ENCODE data around the gene AHCYL1.

DNA sequence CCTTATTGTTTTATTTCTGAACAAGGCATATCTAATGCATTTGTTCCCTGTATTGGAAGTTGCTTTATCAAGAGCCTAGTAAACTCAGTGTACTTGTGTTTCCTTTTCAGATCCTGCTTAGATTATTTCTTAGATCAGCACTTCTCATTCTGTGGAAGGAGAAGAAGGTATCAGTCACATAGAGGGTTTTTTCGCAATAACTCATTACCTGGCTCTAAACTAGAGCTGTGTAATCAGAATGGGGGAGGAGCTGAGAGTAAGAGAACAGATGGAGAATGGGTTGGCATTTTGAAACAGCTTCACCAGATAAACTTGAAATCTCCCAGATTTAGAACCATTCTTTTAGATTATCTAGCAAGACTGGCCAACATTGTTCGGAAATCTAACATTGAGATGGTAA, 11.0 kb downstream of the AHCYL1 start:
- TF ChIP-seq, protein P1, sequence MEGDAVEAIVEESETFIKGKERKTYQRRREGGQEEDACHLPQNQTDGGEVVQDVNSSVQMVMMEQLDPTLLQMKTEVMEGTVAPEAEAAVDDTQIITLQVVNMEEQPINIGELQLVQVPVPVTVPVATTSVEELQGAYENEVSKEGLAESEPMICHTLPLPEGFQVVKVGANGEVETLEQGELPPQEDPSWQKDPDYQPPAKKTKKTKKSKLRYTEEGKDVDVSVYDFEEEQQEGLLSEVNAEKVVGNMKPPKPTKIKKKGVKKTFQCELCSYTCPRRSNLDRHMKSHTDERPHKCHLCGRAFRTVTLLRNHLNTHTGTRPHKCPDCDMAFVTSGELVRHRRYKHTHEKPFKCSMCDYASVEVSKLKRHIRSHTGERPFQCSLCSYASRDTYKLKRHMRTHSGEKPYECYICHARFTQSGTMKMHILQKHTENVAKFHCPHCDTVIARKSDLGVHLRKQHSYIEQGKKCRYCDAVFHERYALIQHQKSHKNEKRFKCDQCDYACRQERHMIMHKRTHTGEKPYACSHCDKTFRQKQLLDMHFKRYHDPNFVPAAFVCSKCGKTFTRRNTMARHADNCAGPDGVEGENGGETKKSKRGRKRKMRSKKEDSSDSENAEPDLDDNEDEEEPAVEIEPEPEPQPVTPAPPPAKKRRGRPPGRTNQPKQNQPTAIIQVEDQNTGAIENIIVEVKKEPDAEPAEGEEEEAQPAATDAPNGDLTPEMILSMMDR (IDR thresholded peaks at IDR 0.05; ENCODE audit: poor library complexity): no peak
- no peak for TF ChIP-seq EZH2phosphoT487 (IDR thresholded peaks at IDR 0.05; ENCODE audit: low read depth, severe bottlenecking, unreplicated experiment)

Measured in hepatocyte (in vitro differentiated cells).